Fibroblast of lung (primary cell): ENCODE results near the gene DYRK1A.

Experiments
- EZH2 ChIP-seq: IDR thresholded peaks from 2 replicates; pipeline ENCODE4 v1.5.1; 2012; ENCODE audit warnings: low read length, control low read depth, mild to moderate bottlenecking; ENCODE audit errors: missing control alignments
- TF ChIP-seq, protein P1 (sequence below), 2 donors: IDR thresholded peaks in 1 of 2; conservative IDR thresholded peaks in 1 of 2; 1 replicate in 1 of 2; 2 replicates in 1 of 2; pipeline ENCODE4 v1.5.1; 2011 to 2012; ENCODE audit warnings: low read length in 2 of 2, control low read depth in 1 of 2, inconsistent platforms in 1 of 2, low read depth in 1 of 2, mild to moderate bottlenecking in 1 of 2

DNA sequence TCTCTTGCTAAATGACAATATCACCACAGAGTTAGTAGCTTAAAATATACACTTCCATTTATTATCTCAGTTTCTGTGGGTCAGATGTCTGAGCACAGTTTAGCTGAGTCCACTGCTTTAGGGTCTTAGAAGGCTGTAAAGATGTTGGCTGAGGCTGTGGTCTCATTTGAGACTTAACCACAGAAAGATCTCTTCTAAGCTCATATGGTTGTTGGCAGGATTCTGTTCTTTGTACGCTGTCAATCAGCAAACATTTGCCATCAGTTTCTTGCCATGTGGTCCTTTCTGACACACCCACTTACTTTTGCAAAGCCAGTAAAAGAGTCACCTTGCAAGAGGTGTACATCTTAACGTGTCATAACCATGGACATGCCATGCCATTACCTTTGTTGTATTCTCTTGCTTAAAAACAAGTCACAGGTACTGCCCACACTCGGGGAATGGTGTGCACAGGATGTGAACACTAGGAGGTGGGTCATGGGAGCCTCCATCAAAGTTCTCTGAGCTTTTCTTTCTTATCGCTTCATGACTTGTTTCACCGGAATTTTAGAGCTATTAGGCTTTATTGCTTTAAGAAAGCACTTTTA, 18.7 kb downstream of the DYRK1A start:
- no peak for TF ChIP-seq EZH2
- TF ChIP-seq, protein P1, sequence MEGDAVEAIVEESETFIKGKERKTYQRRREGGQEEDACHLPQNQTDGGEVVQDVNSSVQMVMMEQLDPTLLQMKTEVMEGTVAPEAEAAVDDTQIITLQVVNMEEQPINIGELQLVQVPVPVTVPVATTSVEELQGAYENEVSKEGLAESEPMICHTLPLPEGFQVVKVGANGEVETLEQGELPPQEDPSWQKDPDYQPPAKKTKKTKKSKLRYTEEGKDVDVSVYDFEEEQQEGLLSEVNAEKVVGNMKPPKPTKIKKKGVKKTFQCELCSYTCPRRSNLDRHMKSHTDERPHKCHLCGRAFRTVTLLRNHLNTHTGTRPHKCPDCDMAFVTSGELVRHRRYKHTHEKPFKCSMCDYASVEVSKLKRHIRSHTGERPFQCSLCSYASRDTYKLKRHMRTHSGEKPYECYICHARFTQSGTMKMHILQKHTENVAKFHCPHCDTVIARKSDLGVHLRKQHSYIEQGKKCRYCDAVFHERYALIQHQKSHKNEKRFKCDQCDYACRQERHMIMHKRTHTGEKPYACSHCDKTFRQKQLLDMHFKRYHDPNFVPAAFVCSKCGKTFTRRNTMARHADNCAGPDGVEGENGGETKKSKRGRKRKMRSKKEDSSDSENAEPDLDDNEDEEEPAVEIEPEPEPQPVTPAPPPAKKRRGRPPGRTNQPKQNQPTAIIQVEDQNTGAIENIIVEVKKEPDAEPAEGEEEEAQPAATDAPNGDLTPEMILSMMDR (conservative IDR thresholded peaks at IDR 0.05 in 1 of 2, IDR thresholded peaks at IDR 0.05 in 1 of 2; ENCODE audit: low read depth in 1 of 2, low read length in 2 of 2): no peak
